SK-N-SH (cell line): ENCODE data around the gene TOP3B. TPM values are rescaled to one million over a fixed set of nuclear protein-coding genes. Genes with fewer than 3 reads are reported as not detected.

Experiments used
- CTCF ChIA-PET: fragments of 300-600, 350-600 bp; formaldehyde crosslinking; extraction: SDS; loops from one replicate; lab custom pipeline; 2021; lab: Yijun Ruan, JAX
- POLR2A ChIA-PET: fragments of 350-600 bp; sonication (Branson Sonifier 250); formaldehyde crosslinking; extraction: SDS; loops from one replicate; lab custom pipeline; 2020; ENCODE audit warnings: antibody characterized with exemption, inconsistent platforms; lab: Yijun Ruan, JAX
- DNase-seq: peaks from one replicate; pipeline ENCODE4 v3.0.0; 2012
- H2AFZ ChIP-seq: fragments of 200-600 bp; sonication (generic); 2 replicates; pipeline ENCODE4 v1.8.1; 2016; ENCODE audit warnings: antibody characterized with exemption, mild to moderate bottlenecking, low read depth
- H3F3A ChIP-seq: fragments of 200-600 bp; sonication (generic); replicated peaks from 2 replicates; pipeline ENCODE3; 2016; ENCODE audit warnings: antibody characterized with exemption, mild to moderate bottlenecking; ENCODE audit not compliant: insufficient read depth
- H3K27ac ChIP-seq, 2 experiments: fragments of 200-500 bp in 1 of 2; fragments of 200-600 bp in 1 of 2; sonication (Bioruptor generic) in 1 of 2; sonication (generic), shearing (Covaris generic) in 1 of 2; 2 replicates each; pipeline versions ENCODE4 v1.5.1 to v1.6.1; 2014 to 2016; ENCODE audit warnings: low read depth in 2 of 2, inconsistent platforms in 1 of 2, low read length in 1 of 2, mild to moderate bottlenecking in 1 of 2, mixed read lengths in 1 of 2
- H3K27me3 ChIP-seq: fragments of 200-600 bp; sonication (generic), shearing (Covaris generic); 2 replicates; pipeline ENCODE4 v1.6.1; 2016; ENCODE audit warnings: mixed run types; ENCODE audit not compliant: insufficient read depth
- H3K36me3 ChIP-seq, 2 experiments: fragments of 200-500 bp in 1 of 2; fragments of 200-600 bp in 1 of 2; sonication (Bioruptor generic) in 1 of 2; sonication (generic) in 1 of 2; replicated peaks in 1 of 2; 2 replicates each; pipeline versions ENCODE3 to v1.5.1; 2014 to 2016; ENCODE audit warnings: low read length in 1 of 2, mild to moderate bottlenecking in 1 of 2; ENCODE audit not compliant: insufficient read depth in 2 of 2, control insufficient read depth in 1 of 2
- H3K4me1 ChIP-seq, 2 experiments: fragments of 200-500 bp in 1 of 2; fragments of 200-600 bp in 1 of 2; sonication (Bioruptor generic) in 1 of 2; sonication (generic), shearing (Covaris generic) in 1 of 2; 2 replicates each; pipeline versions ENCODE4 v1.5.1 to v1.6.1; 2014 to 2016; ENCODE audit warnings: low read depth in 1 of 2, low read length in 1 of 2, mixed run types in 1 of 2; ENCODE audit not compliant: insufficient read depth in 2 of 2, control insufficient read depth in 1 of 2
- H3K4me2 ChIP-seq: fragments of 200-600 bp; sonication (generic), shearing (Covaris generic); 2 replicates; pipeline ENCODE4 v1.6.1; 2017; ENCODE audit warnings: mixed run types
- H3K4me3 ChIP-seq, 2 experiments: fragments of 200-500 bp in 1 of 2; fragments of 200-600 bp in 1 of 2; sonication (Bioruptor generic) in 1 of 2; sonication (generic), shearing (Covaris generic) in 1 of 2; 2 replicates each; pipeline versions ENCODE4 v1.5.1 to v1.8.1; 2014 to 2016; ENCODE audit warnings: low read depth in 2 of 2, inconsistent platforms in 1 of 2, low read length in 1 of 2, mild to moderate bottlenecking in 1 of 2, mixed read lengths in 1 of 2, moderate library complexity in 1 of 2
- H3K79me2 ChIP-seq: fragments of 200-600 bp; sonication (generic); 2 replicates; pipeline ENCODE4 v1.8.1; 2017; ENCODE audit warnings: mild to moderate bottlenecking; ENCODE audit not compliant: insufficient read depth
- H3K9ac ChIP-seq: fragments of 200-600 bp; sonication (generic); 2 replicates; pipeline ENCODE4 v1.6.1; 2017; ENCODE audit warnings: mixed run types
- H3K9me2 ChIP-seq: fragments of 200-600 bp; sonication (generic); 2 replicates; pipeline ENCODE4 v1.6.1; 2017; ENCODE audit warnings: mixed run types
- H3K9me3 ChIP-seq: fragments of 200-600 bp; sonication (generic); 2 replicates; pipeline ENCODE4 v1.6.1; 2017; ENCODE audit warnings: mixed run types, mild to moderate bottlenecking, moderate library complexity
- H4K20me1 ChIP-seq: fragments of 200-600 bp; sonication (generic); 2 replicates; pipeline ENCODE4 v1.6.1; 2017; ENCODE audit warnings: mild to moderate bottlenecking, mixed run types; ENCODE audit not compliant: insufficient read depth
- CTCF ChIP-seq: fragments of 200-600 bp; sonication (generic); IDR thresholded peaks from 2 replicates; pipeline ENCODE4 v1.6.1; 2017; ENCODE audit warnings: antibody characterized with exemption, mild to moderate bottlenecking, moderate library complexity
- ELF1 ChIP-seq: IDR thresholded peaks from 2 replicates; pipeline ENCODE4 v1.4.0; 2012
- EP300 ChIP-seq, 2 experiments: IDR thresholded peaks; 2 replicates each; pipeline versions ENCODE4 v1.4.0 to v1.6.1; 2012; ENCODE audit warnings: borderline replicate concordance in 1 of 2, low read depth in 1 of 2, low read length in 1 of 2
- FOSL2 ChIP-seq: IDR thresholded peaks from 2 replicates; pipeline ENCODE4 v1.4.0; 2012; ENCODE audit warnings: low read depth, mild to moderate bottlenecking, moderate library complexity, borderline replicate concordance
- FOXJ3 ChIP-seq: sonication (generic); formaldehyde crosslinking; IDR thresholded peaks from 2 replicates; pipeline ENCODE4 v1.5.1; 2020; ENCODE audit warnings: mild to moderate bottlenecking, missing genetic modification reagents
- FOXM1 ChIP-seq: IDR thresholded peaks from 2 replicates; pipeline ENCODE4 v1.4.0; 2012; ENCODE audit warnings: low read depth, mild to moderate bottlenecking
- GATA2 ChIP-seq: sonication (generic); formaldehyde crosslinking; IDR thresholded peaks from 2 replicates; pipeline ENCODE4 v1.5.0; 2020; ENCODE audit warnings: mild to moderate bottlenecking, missing genetic modification reagents
- MXI1 ChIP-seq: IDR thresholded peaks from 2 replicates; pipeline ENCODE4 v1.6.1; 2012; ENCODE audit warnings: mild to moderate bottlenecking, low read depth, low read length, improper control_type of control experiment
- NFIC ChIP-seq: IDR thresholded peaks from 2 replicates; pipeline ENCODE4 v1.4.0; 2012; ENCODE audit warnings: borderline replicate concordance
- NRF1 ChIP-seq: IDR thresholded peaks from 2 replicates; pipeline ENCODE4 v1.6.1; 2012; ENCODE audit warnings: low read depth, mild to moderate bottlenecking, low read length
- PBX3 ChIP-seq: IDR thresholded peaks from 2 replicates; pipeline ENCODE4; 2012
- POLR2AphosphoS5 ChIP-seq: IDR thresholded peaks from 2 replicates; pipeline ENCODE4 v1.6.1; 2012; ENCODE audit warnings: low read depth, low read length
- RCOR1 ChIP-seq: fragments of 150-350 bp; IDR thresholded peaks from 2 replicates; pipeline ENCODE4 v1.6.1; 2017; ENCODE audit warnings: antibody characterized with exemption, low read length
- REST ChIP-seq: IDR thresholded peaks from 2 replicates; pipeline ENCODE4 v1.6.1; 2012; ENCODE audit warnings: mild to moderate bottlenecking, low read depth, low read length, moderate library complexity
- RXRA ChIP-seq: IDR thresholded peaks from 2 replicates; pipeline ENCODE4 v1.4.0; 2012; ENCODE audit warnings: low read depth, mild to moderate bottlenecking, borderline replicate concordance
- SMC3 ChIP-seq: IDR thresholded peaks from 2 replicates; pipeline ENCODE4 v1.6.1; 2012; ENCODE audit warnings: low read depth, low read length, improper control_type of control experiment
- TAF1 ChIP-seq: IDR thresholded peaks from 2 replicates; pipeline ENCODE4 v1.6.1; 2012; ENCODE audit warnings: low read depth, mild to moderate bottlenecking, low read length, moderate library complexity, borderline replicate concordance
- TCF12 ChIP-seq: IDR thresholded peaks from 2 replicates; pipeline ENCODE4 v1.4.0; 2012
- TEAD4 ChIP-seq: IDR thresholded peaks from 2 replicates; pipeline ENCODE4 v1.4.0; 2012; ENCODE audit warnings: mild to moderate bottlenecking, borderline replicate concordance; ENCODE audit not compliant: insufficient read depth
- USF1 ChIP-seq: IDR thresholded peaks from 2 replicates; pipeline ENCODE4 v1.4.0; 2012; ENCODE audit warnings: low read depth, borderline replicate concordance
- WGBS: methylation state at CpG from one replicate; pipeline ENCODE4 v1.1.6; 2017; ENCODE audit warnings: low lambda C conversion rate; 5-methylcytosine and 5-hydroxymethylcytosine counted together
- polyA plus RNA-seq, 3 experiments: library from polyadenylated mRNA; depleted of rRNA; stranded (reverse); fragments of >200 nt; gene quantifications; 2 replicates each; pipeline ENCODE4 v1.2.3, GENCODE V29; 2012

Gene TOP3B
- polyA plus RNA-seq, 1 of the 3 experiments (the other 2 are of a cell fraction), result 14.4 TPM

GRCh38 chr22:22022255-22022840 is 39.8 kb upstream of the TOP3B start:
- POLR2A ChIA-PET, result no interaction called here
- Histone ChIP-seq H3K79me2 (no peaks in the 10 kb centered on the region), H3F3A (no peaks in the 10 kb centered on the region), H3K27ac (no peak overlapping the region), H3K9ac (no peak overlapping the region), H3K4me2 (no peak overlapping the region), H3K4me3 (no peak overlapping the region), H4K20me1 (no peaks in the 10 kb centered on the region), H3K27me3 (no peaks in the 10 kb centered on the region; the same call in 1 of the 2 replicates), H3K9me2 (no peaks in the 10 kb centered on the region), H3K36me3 (no peaks in the 10 kb centered on the region), H2AFZ (no peak overlapping the region), H3K4me1 (no peaks in the 10 kb centered on the region), H3K9me3 (no peaks in the 10 kb centered on the region)
- WGBS, result 38% methylated on average over 4 of the region's 5 CpGs
- no peak for DNase-seq
- CTCF ChIA-PET, result no interaction called here
- TF ChIP-seq REST (no peak), USF1 (no peak), SMC3 (no peak), FOXM1 (no peak), NFIC (no peak)

GRCh38 chr22:22021162-22021750 is 38.7 kb upstream of the TOP3B start:
- H3K4me2 ChIP-seq, result no peak overlapping the region
- no peaks in the 10 kb centered on the region for H3K36me3 ChIP-seq
- H3K4me1 ChIP-seq, result no peaks in the 10 kb centered on the region
- no peaks in the 10 kb centered on the region; the same call in 1 of the 2 replicates for H3K27me3 ChIP-seq
- H3K9me2 ChIP-seq, result no peaks in the 10 kb centered on the region
- H4K20me1 ChIP-seq, result no peaks in the 10 kb centered on the region
- ChIA-PET CTCF (interaction anchor here (1.0 kb wide), 1 partner anchor 10 kb away, joined by 3 read pairs; no protein-coding TSS in a partner anchor), POLR2A (no interaction called here)
- H3K79me2 ChIP-seq, result no peaks in the 10 kb centered on the region
- WGBS, result 0% methylated on average over 1 of the region's 1 CpG
- H3K4me3 ChIP-seq, result no peak overlapping the region
- no peak overlapping the region for H2AFZ ChIP-seq
- no peak overlapping the region for H3K27ac ChIP-seq
- no peak overlapping the region for H3K9ac ChIP-seq
- no peaks in the 10 kb centered on the region for H3F3A ChIP-seq
- no peak for DNase-seq
- no peaks in the 10 kb centered on the region for H3K9me3 ChIP-seq
- TF ChIP-seq RCOR1 (no peak), USF1 (no peak), FOSL2 (no peak), GATA2 (no peak), POLR2AphosphoS5 (no peak), EP300 (IDR thresholded peaks at IDR 0.05; ENCODE audit: borderline replicate concordance in 1 of 2, low read depth in 1 of 2, low read length in 1 of 2) (no peak), FOXJ3 (no peak), ELF1 (no peak), PBX3 (no peak), TAF1 (no peak), FOXM1 (no peak), MXI1 (no peak), RXRA (no peak), NRF1 (no peak), TCF12 (no peak), TEAD4 (no peak), CTCF (no peak)
